A673 (cell line): ENCODE measurements around the gene NFKBIE. TPM values are rescaled to one million over a fixed set of nuclear protein-coding genes. Genes with fewer than 3 reads are reported as not detected.
A peak's percentile ranks its signal among the peaks of the same experiment; 100 is the strongest.

Experiments used
- BruUV-seq: library from RNA; stranded (reverse); fragments of 400-500 nt; replicated peaks from 2 replicates; lab custom pipeline; 2021; lab: Mats Ljungman, UMichigan
- CTCF ChIA-PET: fragments of 300-600 bp; sonication (Branson Sonifier 250); formaldehyde crosslinking; loops from one replicate; lab custom pipeline; 2022; ENCODE audit warnings: antibody characterized with exemption; lab: Charles Lee
- POLR2A ChIA-PET: fragments of 300-600 bp; sonication (Branson Sonifier 250); formaldehyde crosslinking; loops from one replicate; lab custom pipeline; 2022; ENCODE audit warnings: antibody characterized with exemption; ENCODE audit not compliant: low non-redundant PET; lab: Charles Lee
- DNase-seq: peaks from one replicate; pipeline ENCODE4 v3.0.0-alpha.2; 2015; ENCODE audit warnings: low spot score
- H3K27ac ChIP-seq: fragments of 200-600 bp; sonication (generic); 2 replicates; pipeline ENCODE4 v1.5.1; 2016; ENCODE audit warnings: mixed run types, low read depth, mild to moderate bottlenecking, mixed read lengths, antibody characterized with exemption, low read length; ENCODE audit not compliant: poor library complexity, severe bottlenecking
- H3K27me3 ChIP-seq: fragments of 200-600 bp; sonication (generic); replicated peaks from 2 replicates; pipeline ENCODE4 v1.6.1; 2017; ENCODE audit warnings: mixed run types, low read depth, mild to moderate bottlenecking, mixed read lengths, antibody characterized with exemption, low read length; ENCODE audit not compliant: insufficient read depth, poor library complexity
- H3K36me3 ChIP-seq: fragments of 200-600 bp; sonication (generic); 2 replicates; pipeline ENCODE4 v1.6.1; 2016; ENCODE audit warnings: mixed run types, mild to moderate bottlenecking, mixed read lengths, antibody characterized with exemption, low read length; ENCODE audit not compliant: insufficient read depth, poor library complexity, severe bottlenecking
- H3K4me1 ChIP-seq: fragments of 200-600 bp; sonication (generic); 2 replicates; pipeline ENCODE4 v1.6.1; 2017; ENCODE audit warnings: mixed run types, mild to moderate bottlenecking, mixed read lengths, antibody characterized with exemption, low read length; ENCODE audit not compliant: insufficient read depth, poor library complexity, severe bottlenecking
- H3K4me3 ChIP-seq: fragments of 200-600 bp; sonication (generic); 2 replicates; pipeline ENCODE4 v1.5.1; 2016; ENCODE audit warnings: low read depth, mixed run types, mild to moderate bottlenecking, mixed read lengths, low read length; ENCODE audit not compliant: poor library complexity, severe bottlenecking
- H3K9me3 ChIP-seq: fragments of 200-600 bp; sonication (generic); 2 replicates; pipeline ENCODE4 v1.6.1; 2016; ENCODE audit warnings: mixed run types, low read depth, mild to moderate bottlenecking, mixed read lengths, antibody characterized with exemption, low read length; ENCODE audit not compliant: poor library complexity, severe bottlenecking
- CTCF ChIP-seq: fragments of 300-800, 200-600 bp; sonication (generic); conservative IDR thresholded peaks from 2 replicates; pipeline ENCODE4 v1.5.1; 2017; ENCODE audit warnings: low read depth, mild to moderate bottlenecking, antibody characterized with exemption, low read length, moderate library complexity, mixed read lengths
- EZH2 ChIP-seq: fragments of 200-600 bp; sonication (generic); IDR thresholded peaks from 2 replicates; pipeline ENCODE4 v1.6.1; 2017; ENCODE audit warnings: borderline replicate concordance, low read depth, mild to moderate bottlenecking, mixed read lengths, antibody characterized with exemption, low read length; ENCODE audit not compliant: poor library complexity, severe bottlenecking
- intact Hi-C: fragments of 100-400 bp; cut with micrococcal nuclease; formaldehyde crosslinking; loops from one replicate; pipeline ENCODE4 v1.10.0; 2022; ENCODE audit not compliant: unreplicated experiment
- total RNA-seq: library from RNA; stranded (reverse); gene quantifications from 2 replicates; pipeline ENCODE4 v1.2.3, GENCODE V29; 2021

NFKBIE gene
- total RNA-seq, 1 experiment from 2014 or later = 5.2 TPM

- peak overlapping the region; percentile 95 for H3K27ac ChIP-seq
- H3K36me3 ChIP-seq = peaks cover 48% of the 10 kb centered on the region
- H3K4me1 ChIP-seq = peaks cover 20% of the 10 kb centered on the region
- peak overlapping the region; percentile 80 for H3K4me3 ChIP-seq
- BruUV-seq = no TSS peak
- ChIA-PET CTCF (interaction anchor here (0.6 to 1.0 kb wide), 2 partner anchors 9 to 19 kb away, joined by 3 to 4 read pairs; partner anchors contain the start of gene SLC35B2), POLR2A (interaction anchor here (0.5 to 1.3 kb wide), 5 partner anchors 9 to 130 kb away, joined by 3 to 9 read pairs (median 5); partner anchors contain the start of gene SLC35B2)
- no peaks in the 10 kb centered on the region for H3K9me3 ChIP-seq
- no peaks in the 10 kb centered on the region for H3K27me3 ChIP-seq
- DNase-seq = peak; percentile 65
- no peak for TF ChIP-seq EZH2
- intact Hi-C loops = no loop called here
These were observed 17.7 kb downstream of the NFKBIE start for GRCh38 chr6:44247338-44248302.

- intact Hi-C loops = no loop called here
- CTCF ChIA-PET = interaction anchor here (0.6 to 1.0 kb wide), 2 partner anchors 10 to 20 kb away, joined by 3 to 4 read pairs; partner anchors contain the start of gene SLC35B2
These were observed 18.6 kb downstream of the NFKBIE start, which contains the start of gene HSP90AB1 for GRCh38 chr6:44246663-44247337. HSP90AB1 (plus strand) TSS chr6:44247101; CDS start chr6:44248630, 1,529 bp downstream.

More at GRCh38 chr6:44246663-44247337, 18.6 kb downstream of the NFKBIE start, which contains the start of gene HSP90AB1:
- peaks cover 20% of the 10 kb centered on the region for H3K4me1 ChIP-seq
- no TSS peak for BruUV-seq
- no peaks in the 10 kb centered on the region for H3K27me3 ChIP-seq
- TF ChIP-seq EZH2 (no peak), CTCF (no peak)
- peaks cover 40% of the 10 kb centered on the region for H3K36me3 ChIP-seq
- POLR2A ChIA-PET = interaction anchor here (0.5 to 1.3 kb wide), 9 partner anchors 10 to 320 kb away, joined by 3 to 18 read pairs (median 4); partner anchors contain the start of gene SLC35B2
- peak; percentile 98 for DNase-seq
- no peaks in the 10 kb centered on the region for H3K9me3 ChIP-seq
- H3K27ac ChIP-seq = peak within 1 kb of the TSS; percentile 95
- peak within 1 kb of the TSS; percentile 80 for H3K4me3 ChIP-seq
